Pulmonary artery endothelial cell (primary cell): ENCODE measurements around the gene MS4A1. TPM values are rescaled to one million over a fixed set of nuclear protein-coding genes. Genes with fewer than 3 reads are reported as not detected.
"Not testable (repeated sequence)": the region's sequence is repeated elsewhere in the genome, so short reads cannot be mapped to it uniquely, and the experiment has no call there.

Source experiments
- DNase-seq: peaks from one replicate; pipeline ENCODE4 v3.0.0-alpha.2; 2011; ENCODE audit warnings: low read depth, low spot score
- total RNA-seq: library from RNA; depleted of rRNA; stranded (reverse); fragments of >200 nt; gene quantifications from 2 replicates; pipeline ENCODE4 v1.2.3, GENCODE V29; 2014

MS4A1 gene
- not detected in 2 replicates for total RNA-seq

GRCh38 chr11:60455531-60456042, at the start of gene MS4A1:
MS4A1 (plus strand) TSS chr11:60455847; CDS start chr11:60462375, 6,528 bp downstream.
- DNase-seq = no peak

DNA sequence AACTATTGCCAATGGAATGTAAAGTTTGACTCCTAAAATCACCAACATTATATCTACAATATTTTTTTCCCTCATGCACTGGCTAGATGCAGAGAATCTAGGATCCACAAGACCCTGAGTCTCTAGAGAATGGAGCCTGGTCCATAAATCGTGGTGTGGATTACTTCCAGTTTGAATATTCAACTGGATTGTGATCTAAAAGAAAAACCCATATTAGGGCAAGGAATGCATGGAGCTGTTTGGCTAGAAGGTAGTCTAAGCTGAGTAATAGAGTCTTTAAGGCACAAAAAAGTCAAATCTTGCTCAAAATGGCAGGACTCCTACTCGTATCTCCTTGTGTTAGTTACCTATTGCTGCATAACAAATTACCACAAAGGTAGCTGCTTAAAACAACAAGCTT, 35.6 kb upstream of the MS4A1 start:
- no peak for DNase-seq

DNA sequence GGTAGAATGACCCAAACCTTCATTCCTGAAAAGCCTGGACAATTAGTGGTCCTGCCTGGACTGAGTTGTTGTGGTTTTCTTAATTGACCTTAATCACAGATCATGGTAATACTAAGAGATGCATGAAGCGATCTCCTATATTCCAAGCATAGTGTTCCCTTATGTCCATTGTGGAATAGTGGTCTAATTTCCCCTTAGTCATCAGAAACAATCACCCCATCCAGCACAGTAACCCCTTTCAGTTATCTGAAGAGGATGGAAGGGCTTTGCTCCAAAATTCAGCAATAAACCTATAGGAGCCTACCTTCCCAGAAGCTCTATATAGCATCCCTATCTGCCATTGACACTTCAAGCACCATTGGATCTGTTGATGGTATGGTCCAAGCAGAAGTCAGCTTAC, 33.0 kb upstream of the MS4A1 start:
- DNase-seq = no peak

GRCh38 chr11:60428517-60428916, 27.1 kb upstream of the MS4A1 start:
- DNase-seq = no peak

- no peak for DNase-seq
These were observed 26.4 kb upstream of the MS4A1 start, which contains the start of gene MS4A5 for GRCh38 chr11:60429272-60429671. MS4A5 (plus strand) TSS chr11:60429572; CDS start chr11:60429675, 103 bp downstream.

- DNase-seq = no peak
These were observed 24.4 kb upstream of the MS4A1 start for GRCh38 chr11:60431251-60431650.

DNA sequence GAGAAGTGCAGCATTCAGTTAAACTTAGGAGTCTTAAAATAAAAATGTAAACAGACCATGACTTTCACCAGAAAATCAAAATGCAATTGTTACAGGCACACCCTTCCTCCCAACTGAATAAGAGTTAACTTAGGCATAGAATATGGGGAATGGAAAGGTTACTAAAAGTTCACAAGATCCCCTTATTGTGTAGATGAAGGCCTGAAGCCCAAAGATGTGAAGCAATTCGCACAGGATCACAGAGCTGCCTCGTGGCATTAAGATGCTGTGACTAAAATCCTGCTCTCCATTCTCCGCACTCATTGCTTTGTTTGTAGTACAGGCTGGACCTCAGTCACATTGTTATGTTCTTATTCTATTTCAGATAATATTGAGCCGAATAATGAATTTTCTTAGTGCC, 22.2 kb upstream of the MS4A1 start:
- no peak for DNase-seq

DNA sequence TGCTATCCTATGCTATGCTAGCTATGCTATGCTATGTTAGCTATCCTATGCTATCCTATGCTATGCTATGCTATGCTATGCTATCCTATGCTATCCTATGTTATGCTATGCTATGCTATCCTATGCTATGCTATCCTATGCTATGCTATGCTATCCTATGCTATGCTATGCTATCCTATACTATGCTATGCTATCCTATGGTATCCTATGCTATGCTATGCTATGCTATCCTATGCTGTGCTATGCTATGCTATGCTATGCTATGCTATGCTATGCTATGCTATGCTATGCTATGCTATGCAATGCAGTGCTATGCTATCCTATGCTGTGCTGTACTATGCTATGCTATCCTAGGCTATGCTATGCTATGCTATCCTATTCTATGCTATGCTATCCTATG, 8.6 kb upstream of the MS4A1 start:
- DNase-seq = no peak

DNA sequence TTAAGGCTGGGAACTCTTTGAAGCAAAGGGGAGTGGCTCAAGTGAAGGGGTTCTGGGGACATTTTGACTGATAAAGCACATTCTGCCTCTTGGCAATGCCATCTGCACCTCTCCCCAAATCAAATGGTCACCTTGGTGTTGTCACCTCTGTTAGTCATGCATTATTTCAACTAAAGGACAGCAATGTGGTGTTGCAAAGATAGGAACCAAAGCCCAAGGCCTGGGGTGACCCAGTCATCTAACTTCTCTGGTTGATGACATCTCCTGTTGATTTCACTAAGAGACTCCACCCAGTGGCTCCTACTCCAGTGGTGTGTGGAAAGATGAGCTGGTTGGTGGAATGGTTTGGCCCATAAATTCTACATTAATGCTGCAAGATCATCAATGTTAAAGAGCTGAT, 7.8 kb upstream of the MS4A1 start:
- DNase-seq = no peak

DNA sequence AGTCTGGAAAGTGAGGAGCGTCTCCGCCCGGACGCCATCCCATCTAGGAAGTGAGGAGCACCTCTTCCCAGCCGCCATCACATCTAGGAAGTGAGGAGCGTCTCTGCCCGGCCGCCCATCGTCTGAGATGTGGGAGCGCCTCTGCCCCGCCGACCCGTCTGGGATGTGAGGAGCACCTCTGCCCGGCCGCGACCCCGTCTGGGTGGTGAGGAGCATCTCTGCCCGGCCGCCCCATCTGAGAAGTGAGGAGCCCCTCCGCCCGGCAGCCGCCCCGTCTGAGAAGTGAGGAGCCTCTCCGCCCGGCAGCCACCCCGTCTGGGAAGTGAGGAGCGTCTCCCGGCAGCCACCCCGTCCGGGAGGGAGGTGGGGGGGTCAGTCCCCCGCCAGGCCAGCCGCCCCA, 4.5 kb upstream of the MS4A1 start:
- not testable (repeated sequence) for DNase-seq

DNA sequence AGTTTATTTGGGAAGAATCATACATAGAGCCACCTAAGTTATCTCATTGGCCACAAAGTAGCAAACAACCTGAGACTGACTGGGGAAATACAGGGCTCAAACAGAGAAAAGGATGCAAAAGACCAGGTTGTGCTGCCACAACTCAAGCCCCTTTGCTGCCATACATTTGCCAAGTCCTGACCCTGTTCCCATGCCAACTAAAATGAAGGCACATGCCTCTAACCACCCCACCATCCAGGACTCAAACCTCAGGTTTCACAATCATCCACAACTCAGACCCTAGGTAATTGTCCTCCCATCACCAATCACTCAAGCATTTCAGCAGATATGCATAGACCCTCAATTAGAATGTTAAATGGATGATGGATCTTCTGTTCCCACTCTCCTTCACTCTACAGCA, 1.4 kb upstream of the MS4A1 start:
- no peak for DNase-seq

- no peak for DNase-seq
These were observed 1.9 kb downstream of the MS4A1 start for GRCh38 chr11:60457576-60457975.

DNA sequence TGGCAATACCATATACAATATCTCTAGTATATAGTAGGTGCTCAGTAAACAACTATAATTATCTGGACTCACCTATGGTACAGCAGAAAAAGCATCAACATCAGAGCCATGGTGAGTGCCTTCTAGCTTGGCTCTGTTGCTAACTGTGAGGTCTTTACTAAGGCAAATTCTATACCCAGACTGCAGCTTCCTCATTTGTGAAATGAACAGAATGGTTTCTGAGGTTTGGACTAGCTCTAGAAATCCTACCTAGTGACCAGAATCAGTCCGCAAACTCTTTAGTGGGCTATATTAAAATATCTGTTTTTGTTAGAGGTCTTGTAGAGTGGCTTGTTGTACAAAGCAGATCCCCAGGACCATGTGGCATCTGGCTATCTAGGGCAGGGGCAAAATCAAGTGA, 3.7 kb downstream of the MS4A1 start:
- DNase-seq = no peak

- no peak for DNase-seq
These were observed 13.2 kb downstream of the MS4A1 start for GRCh38 chr11:60468829-60469228.

- DNase-seq = no peak
These were observed 14.1 kb downstream of the MS4A1 start for GRCh38 chr11:60469723-60470122.

DNA sequence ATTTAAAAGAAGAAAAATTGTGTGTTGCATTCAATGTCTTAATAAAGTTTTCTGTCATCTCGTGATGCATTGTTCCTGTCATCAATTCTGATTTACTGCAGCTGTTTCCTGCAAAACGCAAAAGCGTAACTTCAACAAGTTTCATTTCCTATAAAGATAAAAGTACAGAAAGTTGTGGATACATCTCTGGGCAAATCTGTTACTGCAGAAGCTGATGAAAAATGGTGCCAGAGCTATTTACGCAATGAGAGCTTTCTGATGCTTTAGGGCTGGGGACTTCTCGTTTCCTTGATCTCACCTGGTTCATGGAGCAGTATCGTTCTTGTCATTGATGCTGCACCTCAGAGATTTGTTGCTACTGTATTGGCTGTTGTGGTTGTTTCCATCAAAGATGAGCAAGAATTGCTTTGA, 21.4 kb downstream of the MS4A1 start:
- no peak for DNase-seq

- DNase-seq = no peak
These were observed 26.7 kb downstream of the MS4A1 start for GRCh38 chr11:60482361-60482760.

GRCh38 chr11:60485987-60486386, 30.3 kb downstream of the MS4A1 start:
- no peak for DNase-seq

- no peak for DNase-seq
These were observed 36.9 kb downstream of the MS4A1 start, which contains the start of gene MS4A12 for GRCh38 chr11:60492488-60493009. MS4A12 (plus strand) TSS chr11:60492778; CDS start chr11:60497319, 4,541 bp downstream.

DNA sequence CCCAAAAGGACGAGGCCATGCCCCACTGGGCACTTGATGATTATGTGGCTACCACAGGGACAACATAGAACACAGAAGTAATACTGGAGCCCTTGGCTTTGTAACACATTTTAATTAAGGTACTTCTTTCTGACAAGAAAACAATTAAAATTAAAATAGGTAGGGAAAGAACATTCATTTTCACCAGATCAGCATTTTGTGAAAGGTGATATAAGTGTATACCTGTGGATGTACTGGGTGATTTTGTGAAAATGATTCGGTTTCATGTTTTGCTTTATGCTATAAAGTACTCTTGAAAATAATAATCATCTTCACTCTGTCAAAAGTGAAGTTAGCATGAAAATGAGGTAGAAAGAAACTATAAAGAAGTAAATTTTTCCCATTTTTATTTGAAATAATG, 37.8 kb downstream of the MS4A1 start:
- no peak for DNase-seq

- DNase-seq = no peak
These were observed 42.8 kb downstream of the MS4A1 start for GRCh38 chr11:60498399-60498798.

DNA sequence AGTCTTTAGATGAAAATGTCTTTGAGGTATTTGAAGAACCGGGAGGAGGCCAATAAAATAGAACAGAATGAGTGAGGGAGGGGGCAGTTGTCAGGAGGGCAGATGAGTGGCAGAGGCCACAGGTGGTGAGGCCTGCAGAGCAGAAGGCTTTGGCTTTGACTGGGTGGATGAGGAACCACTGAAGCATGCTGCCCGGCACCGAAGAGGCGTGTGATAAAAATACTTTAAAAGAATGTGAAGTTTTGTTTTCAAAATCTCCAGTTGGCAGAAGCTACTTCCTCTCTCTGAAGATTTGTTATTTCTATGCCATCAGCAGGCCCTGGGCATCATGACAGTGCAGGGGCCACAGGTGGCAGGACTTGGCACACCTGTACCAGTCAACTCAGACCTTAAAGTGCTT, 43.2 kb downstream of the MS4A1 start:
- no peak for DNase-seq

- no peak for DNase-seq
These were observed 44.7 kb downstream of the MS4A1 start for GRCh38 chr11:60500276-60500910.
